ENCODE data around the gene KAT8.

GRCh38 chr16:31092330-31092729 is 25.1 kb upstream of the KAT8 start:
- TF ChIP-seq POLR2A (IDR thresholded peaks at IDR 0.05), result no peak
- TF ChIP-seq, protein P1, sequence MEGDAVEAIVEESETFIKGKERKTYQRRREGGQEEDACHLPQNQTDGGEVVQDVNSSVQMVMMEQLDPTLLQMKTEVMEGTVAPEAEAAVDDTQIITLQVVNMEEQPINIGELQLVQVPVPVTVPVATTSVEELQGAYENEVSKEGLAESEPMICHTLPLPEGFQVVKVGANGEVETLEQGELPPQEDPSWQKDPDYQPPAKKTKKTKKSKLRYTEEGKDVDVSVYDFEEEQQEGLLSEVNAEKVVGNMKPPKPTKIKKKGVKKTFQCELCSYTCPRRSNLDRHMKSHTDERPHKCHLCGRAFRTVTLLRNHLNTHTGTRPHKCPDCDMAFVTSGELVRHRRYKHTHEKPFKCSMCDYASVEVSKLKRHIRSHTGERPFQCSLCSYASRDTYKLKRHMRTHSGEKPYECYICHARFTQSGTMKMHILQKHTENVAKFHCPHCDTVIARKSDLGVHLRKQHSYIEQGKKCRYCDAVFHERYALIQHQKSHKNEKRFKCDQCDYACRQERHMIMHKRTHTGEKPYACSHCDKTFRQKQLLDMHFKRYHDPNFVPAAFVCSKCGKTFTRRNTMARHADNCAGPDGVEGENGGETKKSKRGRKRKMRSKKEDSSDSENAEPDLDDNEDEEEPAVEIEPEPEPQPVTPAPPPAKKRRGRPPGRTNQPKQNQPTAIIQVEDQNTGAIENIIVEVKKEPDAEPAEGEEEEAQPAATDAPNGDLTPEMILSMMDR (IDR thresholded peaks at IDR 0.05), result no peak

Measured in body of pancreas (tissue), 4 donors.